ENCODE results near the gene SMIM24.

GRCh38 chr19:3506384-3507340 is 26.3 kb upstream of the SMIM24 start:
- no peak for TF ChIP-seq CHD2 (IDR thresholded peaks at IDR 0.05; ENCODE audit: borderline replicate concordance, low read depth, low read length)
- no peak for TF ChIP-seq RBBP5 (conservative IDR thresholded peaks at IDR 0.05)
- no peak for TF ChIP-seq PBX3 (IDR thresholded peaks at IDR 0.05; ENCODE audit: insufficient replicate concordance, low read depth, low read length)
- TF ChIP-seq RCOR1 (conservative IDR thresholded peaks at IDR 0.05; ENCODE audit: low read depth, low read length): no peak
- peak; percentile 56; the same call in 1 of the 2 replicates for TF ChIP-seq DPF2 (IDR thresholded peaks at IDR 0.05)
- TF ChIP-seq, protein P1, sequence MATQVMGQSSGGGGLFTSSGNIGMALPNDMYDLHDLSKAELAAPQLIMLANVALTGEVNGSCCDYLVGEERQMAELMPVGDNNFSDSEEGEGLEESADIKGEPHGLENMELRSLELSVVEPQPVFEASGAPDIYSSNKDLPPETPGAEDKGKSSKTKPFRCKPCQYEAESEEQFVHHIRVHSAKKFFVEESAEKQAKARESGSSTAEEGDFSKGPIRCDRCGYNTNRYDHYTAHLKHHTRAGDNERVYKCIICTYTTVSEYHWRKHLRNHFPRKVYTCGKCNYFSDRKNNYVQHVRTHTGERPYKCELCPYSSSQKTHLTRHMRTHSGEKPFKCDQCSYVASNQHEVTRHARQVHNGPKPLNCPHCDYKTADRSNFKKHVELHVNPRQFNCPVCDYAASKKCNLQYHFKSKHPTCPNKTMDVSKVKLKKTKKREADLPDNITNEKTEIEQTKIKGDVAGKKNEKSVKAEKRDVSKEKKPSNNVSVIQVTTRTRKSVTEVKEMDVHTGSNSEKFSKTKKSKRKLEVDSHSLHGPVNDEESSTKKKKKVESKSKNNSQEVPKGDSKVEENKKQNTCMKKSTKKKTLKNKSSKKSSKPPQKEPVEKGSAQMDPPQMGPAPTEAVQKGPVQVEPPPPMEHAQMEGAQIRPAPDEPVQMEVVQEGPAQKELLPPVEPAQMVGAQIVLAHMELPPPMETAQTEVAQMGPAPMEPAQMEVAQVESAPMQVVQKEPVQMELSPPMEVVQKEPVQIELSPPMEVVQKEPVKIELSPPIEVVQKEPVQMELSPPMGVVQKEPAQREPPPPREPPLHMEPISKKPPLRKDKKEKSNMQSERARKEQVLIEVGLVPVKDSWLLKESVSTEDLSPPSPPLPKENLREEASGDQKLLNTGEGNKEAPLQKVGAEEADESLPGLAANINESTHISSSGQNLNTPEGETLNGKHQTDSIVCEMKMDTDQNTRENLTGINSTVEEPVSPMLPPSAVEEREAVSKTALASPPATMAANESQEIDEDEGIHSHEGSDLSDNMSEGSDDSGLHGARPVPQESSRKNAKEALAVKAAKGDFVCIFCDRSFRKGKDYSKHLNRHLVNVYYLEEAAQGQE (IDR thresholded peaks at IDR 0.05; ENCODE audit: low read depth, low read length): no peak
